Bone marrow (tissue), 2 donors: Measurements from ENCODE around the gene PKNOX2.

Source experiments
- DNase-seq, 2 donors: peaks; one replicate each; lab custom pipeline; 2025; lab: John Stamatoyannopoulos, UW

Gene PKNOX2

DNA sequence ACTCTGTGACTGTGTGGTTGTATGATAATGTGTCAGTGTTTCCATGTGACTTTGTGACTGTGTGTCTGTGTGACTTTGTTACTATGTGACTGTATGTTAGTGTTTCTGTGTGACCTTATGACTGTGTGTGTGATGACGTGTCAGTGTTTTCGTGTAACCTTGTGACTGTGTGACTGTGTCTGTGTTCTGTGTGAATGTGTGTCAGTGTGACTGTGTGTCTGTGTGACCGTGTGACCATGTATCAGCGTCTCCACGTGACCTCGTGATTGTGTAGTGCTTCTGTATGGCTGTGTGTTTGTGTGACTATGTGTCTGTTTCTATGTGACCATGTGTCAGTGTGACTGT lies 9.5 kb upstream of the PKNOX2 start:
- DNase-seq: no peak

DNA sequence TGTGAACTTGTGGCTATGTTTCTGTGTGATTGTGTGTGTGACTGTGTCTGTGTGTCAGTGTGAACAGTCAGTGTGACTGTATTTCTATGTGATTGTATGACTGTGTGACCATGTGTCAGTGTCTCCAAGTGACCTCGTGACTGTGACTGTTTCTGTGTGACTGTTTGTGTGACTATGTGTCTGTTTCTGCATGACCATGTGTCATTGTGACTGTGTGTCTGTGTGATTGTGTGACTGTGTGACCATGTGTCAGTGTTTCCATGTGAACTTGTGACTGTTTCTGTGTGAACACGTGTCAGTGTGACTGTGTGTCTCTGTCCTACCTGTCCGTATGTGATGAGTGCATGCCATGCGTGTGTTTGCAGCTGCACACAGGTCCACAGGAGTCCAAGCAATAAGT lies 8.8 kb upstream of the PKNOX2 start:
- no peak for DNase-seq

DNA sequence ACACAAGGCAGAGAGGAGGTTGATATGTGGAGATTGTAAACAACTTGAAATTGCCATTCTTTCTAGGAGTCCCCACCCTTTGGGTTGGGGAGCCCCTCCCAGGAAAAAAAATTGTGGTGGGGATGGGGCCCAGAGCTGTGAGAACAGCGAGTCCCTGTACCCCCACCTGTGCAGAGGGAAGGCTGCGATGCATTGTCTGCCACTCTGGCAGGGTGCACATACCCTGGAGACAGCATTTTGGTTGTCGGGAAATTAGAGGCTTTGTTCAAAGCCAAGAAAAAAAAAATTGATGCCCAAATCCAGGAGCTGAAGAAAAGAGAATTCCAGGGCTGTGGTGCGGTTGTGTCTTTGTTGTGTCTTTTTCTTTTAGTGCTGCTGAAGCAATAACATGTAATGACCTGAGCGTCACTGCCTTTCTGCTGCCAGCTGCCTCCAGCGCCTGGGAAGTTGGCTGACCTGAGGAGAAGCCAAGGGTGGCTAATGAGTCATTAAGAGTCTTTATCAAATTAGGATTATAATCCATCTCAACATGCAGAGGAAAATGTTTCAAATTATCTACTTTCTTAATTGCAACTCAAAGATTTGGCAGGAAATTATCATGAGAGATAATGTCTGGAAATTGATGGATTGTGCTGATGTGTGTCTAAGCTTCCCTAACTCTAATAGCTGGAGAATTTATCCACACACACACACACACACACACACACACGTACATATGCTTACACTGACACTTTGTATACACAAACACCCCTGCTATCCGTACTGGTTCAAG lies 8.0 kb upstream of the PKNOX2 start:
- no peak for DNase-seq

DNA sequence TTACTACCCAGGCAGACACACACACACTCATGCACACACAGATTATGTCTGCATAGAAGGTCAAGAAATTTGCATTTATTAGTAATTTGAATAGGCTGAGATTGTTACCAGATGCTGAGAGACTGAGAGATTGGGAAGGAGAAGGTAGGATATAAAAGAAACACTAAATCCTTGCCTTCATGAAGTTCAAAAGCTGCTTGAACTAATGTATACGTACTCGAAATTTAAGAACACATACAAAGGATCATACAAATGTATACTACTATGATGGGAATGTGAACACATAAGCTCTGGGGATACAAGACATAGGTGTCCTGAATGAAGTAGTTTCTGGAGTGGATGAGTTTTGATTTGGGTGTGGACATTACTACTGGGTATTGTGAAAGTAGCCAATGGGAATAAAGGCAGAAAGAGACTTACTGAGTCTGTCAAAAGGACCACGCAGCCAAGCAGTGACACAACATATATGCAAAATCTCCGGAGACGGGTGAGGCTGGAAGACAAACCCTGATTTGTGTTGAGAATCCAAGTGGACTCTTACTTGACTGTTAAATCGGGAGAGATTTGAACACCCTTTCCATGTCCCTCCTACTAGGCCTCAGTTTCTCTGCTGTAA lies 7.3 kb upstream of the PKNOX2 start:
- DNase-seq: no peak

DNA sequence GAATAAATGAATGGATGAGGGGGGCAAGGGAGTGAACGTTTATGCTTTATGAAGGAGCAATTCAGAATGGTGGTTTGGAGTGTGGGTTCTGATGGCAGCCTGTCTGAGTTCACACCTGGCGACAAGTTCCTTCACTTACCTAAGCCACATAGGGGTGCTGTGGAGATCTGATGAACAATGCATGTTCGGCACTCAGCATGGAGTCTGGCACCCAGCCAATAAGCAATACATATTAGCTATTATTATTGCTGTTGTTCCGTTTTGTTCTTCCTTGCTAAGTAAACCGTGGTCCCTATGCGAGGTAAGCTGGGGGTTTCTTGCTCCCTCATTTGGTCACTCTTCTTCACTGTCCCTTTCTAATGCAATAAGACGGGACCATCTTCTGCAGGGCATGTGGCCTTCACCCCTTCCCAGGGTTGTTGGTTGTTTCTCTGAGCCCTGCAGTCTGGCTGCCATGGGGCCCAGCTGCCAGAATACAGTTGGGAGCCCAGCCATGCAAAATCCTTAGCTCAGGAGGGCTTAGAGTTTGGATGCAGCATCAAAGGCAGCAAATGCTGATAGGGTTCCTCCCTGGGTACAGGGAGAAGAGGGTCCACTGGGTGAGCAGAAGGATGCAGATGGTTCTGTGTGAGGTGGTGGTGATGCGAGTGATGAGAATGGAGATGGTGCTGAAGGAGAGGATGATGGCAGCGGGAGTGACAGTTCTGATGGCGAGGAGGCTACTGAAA lies 6.4 kb upstream of the PKNOX2 start:
- no peak for DNase-seq

DNA sequence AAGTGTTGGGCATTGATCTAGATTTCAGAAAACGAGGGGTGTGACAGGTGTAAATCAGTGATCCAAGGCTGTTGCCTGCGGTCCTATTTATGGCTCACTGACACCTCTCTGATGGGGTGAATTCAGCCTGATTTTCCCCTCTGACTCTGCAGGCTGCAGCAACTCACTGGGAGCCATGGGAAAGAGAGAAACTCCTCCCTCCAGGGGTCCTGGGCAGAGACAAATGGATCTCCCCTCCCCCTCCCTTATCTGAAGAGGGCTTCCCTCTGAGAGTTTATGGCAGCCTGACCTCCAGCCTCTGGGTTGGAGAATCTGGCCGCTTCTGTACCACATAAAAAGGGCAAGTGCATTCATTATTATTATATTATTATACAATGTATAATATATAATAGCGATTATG lies 1.8 kb upstream of the PKNOX2 start:
- no peak for DNase-seq

DNA sequence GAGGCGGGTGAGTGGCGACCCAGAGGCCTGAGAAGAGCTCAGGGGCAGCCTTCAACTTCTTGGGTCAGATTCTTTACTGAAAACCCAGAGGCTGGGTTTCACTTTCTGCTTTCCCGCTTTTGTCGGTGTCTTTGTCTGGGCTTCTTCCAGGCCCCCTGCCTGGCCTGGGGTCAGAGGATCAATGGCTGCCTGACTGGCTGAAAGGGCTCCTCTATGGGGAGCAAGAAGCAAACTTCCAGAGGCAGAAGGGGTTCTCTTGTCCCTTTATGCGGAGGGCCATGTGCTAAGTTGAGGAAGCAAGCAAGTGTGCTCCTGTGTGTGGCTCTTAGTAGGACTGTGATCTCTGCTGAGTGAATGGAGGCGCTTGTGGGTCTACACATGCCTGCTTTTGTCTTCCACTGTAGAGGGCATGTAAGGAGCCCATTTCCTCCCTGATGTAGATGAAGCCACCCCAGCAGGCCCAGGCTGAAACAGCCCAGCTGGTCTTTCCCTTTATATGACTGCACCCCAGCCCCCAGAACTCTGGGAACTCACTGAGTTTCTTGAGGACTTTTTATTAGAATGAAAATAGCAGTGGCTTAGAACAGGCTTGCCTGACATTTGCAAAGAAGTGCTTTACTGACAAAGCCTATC lies 1.0 kb upstream of the PKNOX2 start:
- DNase-seq: no peak

DNA sequence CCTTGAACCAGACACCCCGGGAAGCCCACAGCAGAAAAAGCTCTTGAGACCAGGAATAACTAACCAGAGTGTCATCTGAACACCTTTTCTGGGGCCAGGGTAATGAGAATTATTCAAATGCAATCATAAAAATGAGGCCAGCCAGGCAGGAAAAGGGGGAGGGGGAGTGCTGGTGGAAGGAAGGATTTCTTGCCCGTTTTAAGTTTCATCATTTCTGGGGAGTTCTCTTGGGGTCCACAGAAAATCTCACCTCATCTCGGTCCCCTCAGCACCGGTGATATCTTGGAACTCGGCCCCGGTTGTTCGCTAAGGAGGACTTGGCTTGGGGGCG lies 495 bp upstream of the PKNOX2 start:
- no peak for DNase-seq

DNA sequence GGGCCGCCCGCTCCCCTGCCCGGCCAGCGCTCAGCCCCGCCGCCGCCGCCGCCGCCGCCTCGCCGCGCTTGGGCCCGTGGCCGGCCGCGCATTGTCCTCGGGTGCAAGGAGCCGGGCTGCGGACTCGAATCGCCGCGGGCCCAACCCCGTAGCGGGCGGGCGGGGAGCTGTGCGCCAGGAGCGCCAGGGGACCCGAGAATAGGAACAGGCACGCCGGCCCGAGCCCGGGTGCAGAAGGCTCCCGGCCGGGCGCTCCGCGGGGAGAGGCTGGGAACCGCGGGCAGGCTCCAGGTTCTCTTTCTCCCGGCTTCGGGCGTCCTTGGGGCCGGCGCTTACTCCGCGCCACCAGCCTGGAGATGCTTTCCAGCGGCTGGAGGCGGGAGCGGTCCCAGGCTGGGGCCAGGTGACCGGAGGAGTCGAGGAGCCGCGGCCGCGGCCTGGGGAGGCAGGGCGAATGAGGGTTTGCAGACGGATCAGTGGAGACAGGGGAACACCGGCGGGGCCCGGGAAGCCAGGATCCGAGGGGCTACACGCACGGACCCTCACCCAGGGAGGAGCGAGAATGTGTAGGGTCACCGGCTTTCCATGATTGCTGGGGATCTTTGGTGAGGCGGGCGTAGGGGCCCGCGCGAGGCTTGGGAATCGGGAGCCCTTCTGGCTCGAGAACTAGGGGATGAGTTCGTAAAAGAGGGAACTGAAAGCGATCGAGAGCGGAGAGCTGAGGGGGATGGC lies 726 bp downstream of the PKNOX2 start:
- peak in 1 of 2 donors; percentile 32 for DNase-seq

DNA sequence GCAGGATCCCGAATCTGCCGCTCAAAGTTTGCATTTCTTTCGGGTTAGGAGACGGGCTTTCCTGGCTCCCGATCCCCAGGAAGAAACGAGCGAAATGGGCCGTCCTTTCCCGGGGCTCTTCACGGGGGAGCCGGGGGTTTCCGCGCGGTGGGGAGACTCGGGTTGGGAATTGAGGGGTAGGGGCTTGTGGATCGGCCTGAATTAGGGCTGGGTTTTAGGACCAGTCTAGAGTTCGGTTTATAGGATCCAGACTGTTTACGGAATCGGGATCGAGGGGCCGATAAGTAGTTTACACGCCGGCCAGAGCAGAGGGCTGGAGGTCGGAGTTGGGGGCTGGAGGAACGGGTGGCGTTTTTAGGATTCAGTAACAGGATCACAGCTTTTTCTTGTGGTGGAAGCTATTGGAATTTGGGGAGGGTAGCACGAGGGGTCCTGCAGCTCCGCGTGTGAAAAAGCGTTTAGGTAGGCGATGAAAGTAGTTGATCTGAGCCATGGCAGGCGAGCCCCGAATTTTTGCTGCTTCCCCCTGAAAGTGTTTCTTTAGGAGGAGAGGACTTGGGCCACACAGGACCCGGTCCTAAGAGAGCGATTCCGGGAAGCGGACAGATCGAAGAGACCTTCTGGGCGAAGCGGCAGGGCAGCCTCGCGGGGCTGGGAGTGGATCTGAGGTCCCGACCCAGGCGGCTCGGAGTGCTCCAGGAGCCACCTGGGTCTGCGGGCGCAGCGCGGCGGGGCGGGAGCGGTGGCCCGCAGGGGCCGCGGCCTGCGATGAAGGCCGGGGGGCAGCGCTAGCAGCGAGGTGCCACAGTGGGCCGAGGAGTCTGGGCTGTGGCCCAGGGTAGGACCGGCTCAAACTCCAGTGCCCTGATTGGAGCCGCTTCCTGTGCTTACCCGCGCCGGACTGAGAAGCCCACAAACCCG lies 1.6 kb downstream of the PKNOX2 start:
- no peak for DNase-seq

DNA sequence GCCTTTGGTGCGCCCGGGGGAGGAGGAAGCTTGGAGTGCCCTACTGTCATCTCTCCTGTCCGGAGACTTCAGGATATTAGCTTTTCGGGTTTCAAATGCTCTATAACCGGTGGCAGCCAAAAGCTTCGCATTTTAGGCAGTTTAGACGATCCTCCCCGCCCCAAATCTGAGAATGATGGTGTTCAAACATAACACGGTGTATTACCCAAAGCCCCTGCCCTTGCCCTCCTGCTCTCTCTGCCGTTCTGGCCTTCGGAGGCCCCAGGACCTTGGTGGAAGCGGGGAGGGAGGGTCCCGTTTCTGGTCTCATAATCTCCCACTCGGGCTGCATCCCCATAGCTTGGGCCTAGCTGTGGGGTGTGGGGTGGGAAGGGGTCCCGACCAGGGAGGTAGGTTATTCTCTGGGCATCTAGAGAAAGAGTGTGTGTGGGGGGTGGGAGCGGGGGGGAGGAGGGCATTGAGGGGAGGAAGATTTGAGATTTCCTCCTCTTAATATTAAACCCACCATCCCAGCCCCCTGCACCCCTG lies 2.3 kb downstream of the PKNOX2 start:
- DNase-seq: no peak

DNA sequence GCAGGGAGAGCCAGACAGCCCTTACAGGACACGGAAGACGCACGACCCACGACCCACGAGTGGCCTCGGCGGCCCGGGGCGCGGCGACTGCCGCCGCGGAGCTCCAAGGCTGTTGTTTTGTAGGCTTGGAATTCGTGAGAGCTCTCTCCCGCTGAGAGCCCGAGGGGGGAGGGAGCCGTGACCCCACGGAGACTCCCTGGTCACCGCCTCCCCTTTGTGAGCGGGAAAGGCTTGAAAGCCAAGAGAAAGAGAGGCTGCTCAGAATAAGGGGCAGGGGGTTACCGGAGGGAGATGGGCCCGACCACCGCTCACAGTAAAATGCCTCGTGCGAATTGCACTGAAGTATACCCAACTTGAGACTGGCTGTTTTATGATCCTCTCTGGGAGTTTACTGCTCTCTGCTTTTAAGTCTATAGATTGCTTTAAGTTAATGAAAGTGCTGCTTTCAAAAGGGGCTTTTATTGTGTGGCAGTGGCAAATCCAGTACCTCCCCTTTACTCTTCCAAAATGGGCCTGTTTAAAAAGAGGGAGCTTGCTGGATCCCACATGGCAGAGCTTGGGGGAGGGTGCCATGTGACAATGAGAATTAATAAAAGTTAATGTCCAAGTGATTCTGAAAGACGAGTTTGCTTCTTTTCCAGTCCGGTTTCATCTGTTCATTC lies 2.9 kb downstream of the PKNOX2 start:
- DNase-seq: no peak

DNA sequence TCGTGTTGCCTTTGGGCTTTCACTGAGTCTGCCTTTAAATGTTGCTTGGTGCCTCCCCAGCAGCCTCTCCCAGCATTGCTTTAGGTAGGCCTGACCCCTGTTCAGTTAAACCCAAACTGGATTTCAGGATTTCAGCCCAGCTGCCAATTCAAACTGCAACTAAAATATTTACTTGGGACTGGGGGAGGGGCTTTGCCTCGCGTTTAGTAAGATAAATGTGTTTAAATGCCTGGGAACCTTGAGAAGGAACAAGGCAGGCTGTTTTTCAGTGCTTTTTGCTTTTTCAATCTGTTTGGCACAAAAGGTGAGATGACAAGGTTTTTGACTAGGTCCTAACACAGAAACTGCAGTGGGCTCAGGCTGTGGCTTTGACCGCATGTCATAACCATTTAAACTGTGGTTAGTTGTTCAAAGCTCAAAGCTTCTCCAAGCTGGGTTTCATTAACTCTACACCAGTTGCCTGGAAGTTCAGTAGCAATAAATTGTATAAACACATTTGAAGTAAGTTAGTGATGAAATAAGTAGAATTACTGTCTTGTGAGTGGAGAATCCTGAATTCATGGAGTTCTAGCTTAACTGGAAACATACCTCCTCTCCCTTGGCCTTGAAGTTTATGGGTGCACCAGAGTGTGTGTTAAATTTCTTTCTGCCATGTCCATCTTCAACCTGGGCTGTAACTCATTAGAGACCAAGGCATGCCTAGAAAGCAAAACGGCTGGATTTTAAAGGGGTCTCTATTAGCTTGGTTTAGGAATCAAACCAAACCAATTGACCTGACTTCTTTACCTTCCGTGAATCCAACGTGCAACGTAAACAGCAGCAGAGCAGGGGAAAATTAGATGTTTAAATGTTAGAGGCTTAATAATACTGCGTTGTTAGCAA lies 3.6 kb downstream of the PKNOX2 start:
- DNase-seq: no peak

DNA sequence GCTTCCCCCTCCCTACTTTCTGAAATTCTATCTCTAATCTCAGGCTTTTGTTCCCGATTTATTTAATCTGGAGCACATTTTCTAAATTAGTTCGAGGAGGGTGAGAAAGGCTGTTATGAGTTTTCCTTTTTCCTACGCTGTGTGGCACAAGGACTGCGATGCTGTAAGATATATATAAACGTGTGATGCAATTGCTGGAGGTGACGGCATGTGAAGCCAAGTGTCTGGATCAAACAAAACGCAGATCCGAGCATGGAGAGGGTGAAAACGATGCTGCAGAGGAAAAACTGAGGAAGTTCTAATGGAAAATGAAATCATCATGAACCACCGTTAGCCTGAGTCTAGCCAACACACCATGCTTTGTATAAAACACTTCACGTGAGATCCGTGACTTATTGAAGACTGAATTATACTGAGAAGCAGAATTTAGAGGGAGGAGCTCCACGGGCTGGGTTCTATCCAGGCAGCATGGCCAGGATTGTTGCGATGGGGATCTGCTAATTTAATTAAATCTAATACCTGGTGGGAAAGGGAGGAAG lies 4.4 kb downstream of the PKNOX2 start:
- no peak for DNase-seq

DNA sequence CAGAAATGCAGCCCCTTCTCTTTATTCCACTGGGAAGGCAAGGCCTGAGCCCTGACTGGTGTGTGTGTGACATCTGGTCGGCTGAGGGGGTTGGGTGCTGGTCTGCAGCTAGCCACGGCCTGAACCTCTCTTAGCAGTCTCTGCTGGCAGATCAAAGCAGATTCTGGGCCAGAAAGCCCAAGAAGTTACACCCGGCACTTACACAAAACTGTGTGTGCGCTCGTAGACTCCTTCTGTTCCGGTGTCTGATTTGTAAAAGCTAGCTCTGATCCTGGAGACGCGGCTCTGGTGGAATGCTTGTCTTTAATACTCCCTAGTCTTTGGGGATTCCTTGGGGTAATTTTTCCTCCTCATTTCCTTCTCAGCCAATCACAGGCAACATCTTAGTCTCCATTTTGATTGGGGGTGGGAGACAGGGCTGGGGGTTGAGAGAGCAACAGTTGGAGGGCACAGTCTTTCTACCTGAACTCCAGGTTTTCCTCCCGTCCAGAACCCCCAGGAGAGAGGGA lies 5.5 kb downstream of the PKNOX2 start:
- no peak for DNase-seq

DNA sequence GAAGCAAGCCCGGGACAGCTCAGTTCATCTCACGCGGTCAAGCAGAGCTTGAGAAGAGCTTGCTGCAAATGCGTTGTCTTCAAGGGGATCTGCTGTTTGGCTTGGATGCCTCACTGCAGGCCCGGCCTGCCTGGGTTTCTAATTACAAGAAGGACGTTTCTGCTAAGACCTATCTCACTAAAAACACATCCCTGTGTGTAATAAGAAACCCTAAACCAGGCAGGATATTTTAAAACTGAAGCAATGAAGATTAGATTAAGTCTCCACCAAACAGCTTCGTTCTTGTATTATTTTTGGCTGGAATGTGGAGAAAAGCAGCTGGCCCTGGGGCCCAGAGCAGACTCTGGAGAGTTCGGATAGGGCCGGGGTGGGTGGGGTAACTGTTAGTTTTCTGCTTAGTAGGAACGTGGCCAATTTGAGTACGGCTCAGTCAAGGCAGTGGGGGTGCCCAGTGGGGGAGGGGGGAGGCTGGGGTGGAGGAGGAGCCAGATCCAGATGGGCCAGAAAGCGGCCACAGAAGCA lies 6.0 kb downstream of the PKNOX2 start:
- no peak for DNase-seq

DNA sequence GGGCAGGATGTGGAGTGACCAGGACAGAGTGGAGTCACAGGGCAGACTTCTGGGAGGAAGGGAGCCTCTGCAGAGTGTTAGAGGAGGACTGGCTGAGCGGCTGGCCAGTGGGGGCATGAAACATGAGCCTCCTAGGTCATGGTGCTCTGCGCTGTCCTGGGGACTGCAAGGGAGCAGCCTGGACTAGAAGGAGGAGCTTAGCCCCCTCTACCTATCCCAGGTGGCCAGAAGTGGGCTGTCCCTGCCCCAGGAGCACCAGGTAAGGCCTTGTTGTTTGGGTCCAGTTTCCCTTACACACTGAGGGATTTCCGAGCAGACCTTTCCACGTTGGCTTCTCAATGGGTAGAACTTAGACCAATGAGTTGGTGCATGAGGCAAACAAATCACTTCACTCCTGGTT lies 7.4 kb downstream of the PKNOX2 start:
- no peak for DNase-seq

DNA sequence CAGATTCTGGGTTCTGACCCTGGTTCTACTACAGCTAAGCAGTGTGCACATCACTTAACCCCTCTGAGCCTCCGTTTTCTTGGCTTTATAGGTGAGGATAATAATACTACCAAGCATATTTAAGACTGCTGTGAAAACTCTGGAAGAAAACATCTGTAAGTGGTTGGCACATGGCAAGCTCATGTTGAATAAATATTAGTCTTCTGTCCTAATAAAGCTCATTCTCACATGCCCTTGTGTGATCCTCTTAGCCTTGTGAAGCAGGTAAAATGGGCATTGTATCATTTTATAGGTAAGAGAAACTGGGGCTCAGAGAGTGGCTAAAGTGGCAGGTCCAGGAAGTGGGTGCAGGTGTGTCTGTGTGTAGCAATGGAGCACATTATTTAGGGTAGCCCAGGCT lies 8.5 kb downstream of the PKNOX2 start:
- DNase-seq: no peak

DNA sequence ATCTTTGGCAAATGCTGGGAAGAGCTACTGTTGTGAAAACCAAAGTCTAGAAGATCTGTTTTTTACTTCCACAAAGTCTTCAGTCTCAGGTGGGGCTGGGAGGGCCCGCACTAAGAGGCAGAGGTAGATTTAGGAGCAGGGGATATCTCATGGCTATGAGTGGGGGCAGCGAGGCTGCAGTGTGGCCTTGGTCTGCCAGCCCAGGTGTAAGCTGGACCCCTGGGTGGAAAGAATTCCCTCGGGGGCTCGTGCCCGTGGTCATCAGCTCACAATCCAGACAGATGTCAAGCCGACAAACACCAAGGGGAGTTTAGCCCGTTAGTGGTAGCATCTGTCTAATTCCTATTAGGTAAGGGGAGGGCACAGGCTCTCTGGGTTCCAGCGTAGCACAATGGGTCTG lies 9.0 kb downstream of the PKNOX2 start:
- no peak for DNase-seq
